Suprapubic skin (tissue), 4 donors: Measurements from ENCODE around the gene CHIT1. TPM values are rescaled to one million over a fixed set of nuclear protein-coding genes. Genes with fewer than 3 reads are reported as not detected.
"Not testable (repeated sequence)": the region's sequence is repeated elsewhere in the genome, so short reads cannot be mapped to it uniquely, and the experiment has no call there.

ENCODE experiments used
- DNase-seq, 2 donors: peaks; one replicate each; pipeline ENCODE4 v3.0.0-alpha.2; 2019; ENCODE audit warnings: low spot score in 2 of 2
- H3K27ac ChIP-seq: fragments of 200-600 bp; sonication (generic); one replicate; pipeline ENCODE4 v1.5.1; 2019
- H3K27me3 ChIP-seq: fragments of 200-600 bp; sonication (generic); one replicate; pipeline ENCODE4 v1.5.1; 2019
- H3K36me3 ChIP-seq: fragments of 200-600 bp; sonication (generic); one replicate; pipeline ENCODE4 v1.5.1; 2019
- H3K4me1 ChIP-seq: fragments of 200-600 bp; sonication (generic); one replicate; pipeline ENCODE4 v1.5.1; 2019
- H3K4me3 ChIP-seq: fragments of 200-600 bp; sonication (generic); one replicate; pipeline ENCODE4 v1.5.1; 2019; ENCODE audit warnings: mild to moderate bottlenecking
- H3K9me3 ChIP-seq: fragments of 200-600 bp; sonication (generic); one replicate; pipeline ENCODE4 v1.5.1; 2019
- EP300 ChIP-seq: sonication (generic); formaldehyde crosslinking; IDR thresholded peaks from one replicate; pipeline ENCODE4 v1.6.1; 2017; ENCODE audit warnings: antibody characterized with exemption
- POLR2A ChIP-seq, 2 donors: fragments of 450-650 bp; IDR thresholded peaks; one replicate each; pipeline ENCODE4 v1.6.1; 2017; ENCODE audit warnings: antibody characterized with exemption in 2 of 2, mild to moderate bottlenecking in 2 of 2, moderate library complexity in 2 of 2
- POLR2AphosphoS5 ChIP-seq, 3 donors: sonication (generic); formaldehyde crosslinking; IDR thresholded peaks; one replicate each; pipeline ENCODE4 v1.6.1; 2017; ENCODE audit warnings: antibody characterized with exemption in 3 of 3
- WGBS: methylation state at CpG from one replicate; pipeline ENCODE4 v1.1.5; 2018; 5-methylcytosine and 5-hydroxymethylcytosine counted together
- total RNA-seq, 4 donors: library from RNA; depleted of rRNA; stranded (reverse); fragments of >200 nt; gene quantifications; one replicate each; pipeline ENCODE4 v1.1.0, GENCODE V29; 2016
- TF ChIP-seq, protein P1 (sequence below), 2 donors: fragments of 200-600 bp in 1 of 2; fragments of 450-650 bp in 1 of 2; sonication (generic) in 1 of 2; IDR thresholded peaks; one replicate each; pipeline ENCODE4 v1.5.1; 2016 to 2019; ENCODE audit warnings: antibody characterized with exemption in 2 of 2, mild to moderate bottlenecking in 1 of 2, moderate library complexity in 1 of 2

The CHIT1 gene
- total RNA-seq, 4 donors from 2014 or later, result 0.23 to 0.68 (median 0.32) TPM; not detected in 1

DNA sequence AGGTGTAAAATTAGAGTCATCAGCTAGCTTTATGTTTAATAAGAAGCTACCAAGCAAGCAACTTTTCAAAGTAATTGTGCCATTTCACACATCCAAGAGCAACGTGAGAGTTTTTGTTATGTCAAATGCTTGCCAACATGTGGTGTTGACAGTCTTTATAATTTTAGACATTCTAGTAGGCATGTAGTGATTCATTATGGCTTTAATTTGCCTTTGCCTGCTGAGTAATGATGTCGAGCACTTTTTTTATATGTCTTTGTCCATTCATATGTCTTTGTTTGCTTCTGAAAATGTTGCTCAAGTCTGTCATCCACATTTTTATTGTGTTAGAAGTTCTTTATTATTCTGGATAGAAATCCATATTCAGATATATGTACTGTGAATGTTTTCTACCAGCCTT, 21.4 kb upstream of the CHIT1 start:
- no peak overlapping the region for H3K4me3 ChIP-seq
- H3K4me1 ChIP-seq, result no peaks in the 10 kb centered on the region
- H3K36me3 ChIP-seq, result no peaks in the 10 kb centered on the region
- no peak overlapping the region for H3K27ac ChIP-seq
- H3K9me3 ChIP-seq, result no peaks in the 10 kb centered on the region
- no peak for TF ChIP-seq EP300
- no peak for TF ChIP-seq POLR2A (IDR thresholded peaks at IDR 0.05)
- no peak for TF ChIP-seq POLR2AphosphoS5 (IDR thresholded peaks at IDR 0.05)
- TF ChIP-seq, protein P1, sequence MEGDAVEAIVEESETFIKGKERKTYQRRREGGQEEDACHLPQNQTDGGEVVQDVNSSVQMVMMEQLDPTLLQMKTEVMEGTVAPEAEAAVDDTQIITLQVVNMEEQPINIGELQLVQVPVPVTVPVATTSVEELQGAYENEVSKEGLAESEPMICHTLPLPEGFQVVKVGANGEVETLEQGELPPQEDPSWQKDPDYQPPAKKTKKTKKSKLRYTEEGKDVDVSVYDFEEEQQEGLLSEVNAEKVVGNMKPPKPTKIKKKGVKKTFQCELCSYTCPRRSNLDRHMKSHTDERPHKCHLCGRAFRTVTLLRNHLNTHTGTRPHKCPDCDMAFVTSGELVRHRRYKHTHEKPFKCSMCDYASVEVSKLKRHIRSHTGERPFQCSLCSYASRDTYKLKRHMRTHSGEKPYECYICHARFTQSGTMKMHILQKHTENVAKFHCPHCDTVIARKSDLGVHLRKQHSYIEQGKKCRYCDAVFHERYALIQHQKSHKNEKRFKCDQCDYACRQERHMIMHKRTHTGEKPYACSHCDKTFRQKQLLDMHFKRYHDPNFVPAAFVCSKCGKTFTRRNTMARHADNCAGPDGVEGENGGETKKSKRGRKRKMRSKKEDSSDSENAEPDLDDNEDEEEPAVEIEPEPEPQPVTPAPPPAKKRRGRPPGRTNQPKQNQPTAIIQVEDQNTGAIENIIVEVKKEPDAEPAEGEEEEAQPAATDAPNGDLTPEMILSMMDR (IDR thresholded peaks at IDR 0.05), result no peak
- 48% methylated on average over 2 of the region's 2 CpGs for WGBS
- H3K27me3 ChIP-seq, result peaks cover 14% of the 10 kb centered on the region
- DNase-seq, result no peak

DNA sequence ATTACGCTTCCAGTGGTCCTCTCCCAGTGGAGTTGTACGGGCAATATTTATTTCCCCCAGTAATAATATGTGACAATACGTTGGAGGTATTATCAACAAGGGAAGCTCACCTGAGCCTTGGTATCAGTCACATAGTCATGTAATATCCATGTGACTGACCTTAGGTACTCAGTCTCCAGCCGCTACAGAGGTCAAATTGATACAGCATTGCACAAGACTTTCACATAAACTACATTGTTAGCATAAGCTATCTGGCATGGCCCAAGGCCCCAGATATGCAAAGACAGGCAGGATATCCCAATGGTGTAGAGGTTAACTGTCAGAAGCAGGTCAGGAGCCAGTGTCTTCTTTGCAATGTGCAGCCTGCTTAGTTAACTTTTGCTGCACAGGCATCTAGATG, 15.3 kb upstream of the CHIT1 start:
- H3K27me3 ChIP-seq, result no peaks in the 10 kb centered on the region
- no peaks in the 10 kb centered on the region for H3K4me1 ChIP-seq
- H3K4me3 ChIP-seq, result no peak overlapping the region
- DNase-seq, result no peak
- no peak for TF ChIP-seq POLR2AphosphoS5 (IDR thresholded peaks at IDR 0.05)
- TF ChIP-seq, protein P1 (IDR thresholded peaks at IDR 0.05), result no peak
- TF ChIP-seq EP300, result no peak
- no peak for TF ChIP-seq POLR2A (IDR thresholded peaks at IDR 0.05)
- H3K27ac ChIP-seq, result no peak overlapping the region
- H3K9me3 ChIP-seq, result no peaks in the 10 kb centered on the region
- 48% methylated on average over 4 of the region's 4 CpGs for WGBS
- no peaks in the 10 kb centered on the region for H3K36me3 ChIP-seq

DNA sequence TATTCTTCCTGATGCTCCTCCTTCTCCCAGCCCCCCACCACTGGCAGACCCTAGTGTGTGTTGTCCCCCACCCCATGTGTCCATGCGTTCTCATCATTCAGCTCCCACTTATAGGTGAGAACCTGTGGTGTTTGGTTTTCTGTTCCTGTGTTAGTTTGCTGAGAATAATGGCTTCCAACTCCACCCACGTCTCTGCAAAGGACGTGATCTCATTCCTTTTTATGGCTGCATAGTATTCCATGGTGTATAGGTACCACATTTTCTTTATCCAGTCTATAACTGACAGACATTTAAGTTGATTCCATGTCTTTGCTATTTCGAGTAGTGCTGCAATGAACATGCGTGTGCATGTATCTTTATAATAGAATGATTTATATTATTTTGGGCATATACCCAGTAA, 12.2 kb upstream of the CHIT1 start:
- DNase-seq, H3K27me3 ChIP-seq, H3K9me3 ChIP-seq, H3K27ac ChIP-seq, H3K4me3 ChIP-seq, H3K4me1 ChIP-seq, H3K36me3 ChIP-seq: not testable (repeated sequence)
- WGBS, result 76% methylated on average over 5 of the region's 5 CpGs

DNA sequence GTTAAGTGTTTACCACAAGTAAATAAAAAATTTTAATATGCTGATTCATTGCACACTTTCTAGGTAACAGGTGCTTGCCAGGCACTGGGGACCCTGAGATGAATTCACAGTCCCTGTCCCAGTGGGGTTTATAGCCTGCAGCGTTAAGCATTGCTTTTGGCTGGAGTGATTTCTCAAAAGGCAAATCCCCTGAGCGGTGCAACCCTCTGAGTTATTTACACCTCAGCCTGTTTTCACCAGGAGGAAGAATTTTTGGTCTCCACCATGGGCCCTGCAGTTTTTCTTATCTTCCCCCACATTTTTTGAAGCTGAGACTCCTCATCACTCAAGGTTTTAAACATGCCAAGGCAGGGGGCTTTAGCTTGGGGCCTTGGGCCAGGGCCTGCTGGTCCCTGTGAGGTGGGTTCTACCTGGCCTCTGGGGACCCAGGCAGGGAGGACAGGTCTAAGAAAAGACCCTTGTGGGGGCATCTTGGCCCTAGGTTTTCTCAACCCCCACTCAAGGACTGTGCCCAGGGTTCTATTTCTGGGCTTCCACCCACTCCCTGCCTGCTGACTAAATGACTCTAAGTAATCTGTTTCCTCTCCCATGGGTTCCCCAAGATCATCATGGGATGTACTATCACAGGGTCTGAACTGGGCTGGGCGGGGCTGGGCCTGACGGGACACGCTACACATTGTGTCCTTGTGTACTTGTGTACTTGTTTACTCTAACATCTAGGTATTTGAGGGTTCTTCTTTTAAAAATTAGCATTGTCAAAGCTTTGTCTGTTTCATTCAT, 10.2 kb upstream of the CHIT1 start:
- Histone ChIP-seq H3K36me3 (no peaks in the 10 kb centered on the region), H3K4me3 (no peak overlapping the region), H3K27ac (no peak overlapping the region), H3K9me3 (peaks cover 7% of the 10 kb centered on the region), H3K4me1 (no peaks in the 10 kb centered on the region), H3K27me3 (no peaks in the 10 kb centered on the region)
- 79% methylated on average over 5 of the region's 5 CpGs for WGBS
- no peak for DNase-seq
- TF ChIP-seq POLR2AphosphoS5 (IDR thresholded peaks at IDR 0.05) (no peak), POLR2A (IDR thresholded peaks at IDR 0.05) (no peak), EP300 (no peak)
- TF ChIP-seq, protein P1 (IDR thresholded peaks at IDR 0.05), result no peak

DNA sequence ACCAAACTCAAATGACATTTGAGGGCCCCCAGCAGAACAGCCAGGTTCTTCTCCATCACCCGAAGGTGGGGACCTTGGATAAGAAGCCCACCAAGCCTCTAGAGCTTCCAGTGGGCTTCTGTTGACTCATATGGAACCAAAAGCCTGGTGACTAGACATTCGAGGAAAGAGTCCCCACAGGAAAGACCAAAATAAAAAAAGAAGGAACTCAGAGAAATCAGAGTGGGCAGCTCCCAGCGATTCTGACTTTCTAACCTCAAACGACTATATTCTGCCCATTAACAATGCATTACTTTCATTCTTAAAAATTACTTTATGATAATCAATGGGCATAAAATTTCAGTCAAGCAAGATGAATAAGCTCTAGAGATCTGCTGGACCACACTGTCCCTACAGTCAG, 9.6 kb upstream of the CHIT1 start:
- H3K9me3 ChIP-seq, result peaks cover 11% of the 10 kb centered on the region
- H3K4me3 ChIP-seq, result no peak overlapping the region
- H3K27me3 ChIP-seq, result no peaks in the 10 kb centered on the region
- no peaks in the 10 kb centered on the region for H3K4me1 ChIP-seq
- 71% methylated on average over 4 of the region's 4 CpGs for WGBS
- no peaks in the 10 kb centered on the region for H3K36me3 ChIP-seq
- no peak overlapping the region for H3K27ac ChIP-seq
- DNase-seq, result no peak
- TF ChIP-seq POLR2AphosphoS5 (IDR thresholded peaks at IDR 0.05) (no peak), EP300 (no peak), POLR2A (IDR thresholded peaks at IDR 0.05) (no peak)
- TF ChIP-seq, protein P1 (IDR thresholded peaks at IDR 0.05), result no peak

DNA sequence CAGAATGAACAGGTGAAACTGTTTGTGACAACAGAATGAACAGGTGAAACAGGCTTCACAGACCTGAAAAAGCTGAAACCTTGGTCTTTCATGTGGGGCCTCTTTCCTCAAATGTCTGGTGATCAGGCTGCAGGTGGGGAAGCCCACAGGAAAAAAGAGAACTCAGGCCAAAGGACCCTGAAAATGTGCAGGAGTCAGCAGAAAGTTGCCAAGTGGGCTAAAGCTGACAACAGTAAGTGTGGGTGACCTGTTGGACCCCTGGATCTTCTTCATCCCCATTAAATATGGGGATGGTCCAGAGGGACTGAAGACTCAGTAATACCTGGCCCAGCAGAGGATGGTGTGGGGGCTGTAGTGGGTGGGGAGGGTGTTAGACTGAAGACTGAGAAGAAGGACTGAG, 9.1 kb upstream of the CHIT1 start:
- DNase-seq, result no peak

DNA sequence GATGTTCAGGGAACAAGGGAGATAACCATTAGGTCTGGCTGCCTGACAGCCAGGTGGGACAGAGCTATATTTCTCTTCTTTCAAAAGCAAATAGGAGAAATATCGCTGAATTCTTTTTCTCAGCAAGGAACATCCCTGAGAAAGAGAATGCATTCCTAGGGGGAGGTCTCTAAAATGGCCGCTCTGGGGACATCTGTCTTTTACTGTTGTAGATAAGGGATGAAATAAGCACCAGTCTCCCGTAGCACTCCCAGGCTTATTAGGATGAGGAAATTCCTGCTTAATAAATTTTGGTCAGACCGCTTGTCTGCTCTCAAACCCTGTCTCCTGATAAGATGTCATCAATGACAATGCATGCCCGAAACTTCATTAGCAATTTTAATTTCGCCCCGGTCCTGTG, 5.4 kb upstream of the CHIT1 start:
- not testable (repeated sequence) for H3K4me3 ChIP-seq, H3K27ac ChIP-seq, H3K4me1 ChIP-seq, DNase-seq, H3K36me3 ChIP-seq
- H3K9me3 ChIP-seq, result peaks cover 11% of the 10 kb centered on the region
- H3K27me3 ChIP-seq, result peaks cover 11% of the 10 kb centered on the region
- 86% methylated on average over 7 of the region's 7 CpGs for WGBS

More for the DNA sequence above, 9.1 kb upstream of the CHIT1 start:
- no peaks in the 10 kb centered on the region for H3K36me3 ChIP-seq
- no peaks in the 10 kb centered on the region for H3K4me1 ChIP-seq
- TF ChIP-seq POLR2A (IDR thresholded peaks at IDR 0.05) (no peak), POLR2AphosphoS5 (IDR thresholded peaks at IDR 0.05) (no peak), EP300 (no peak)
- TF ChIP-seq, protein P1 (IDR thresholded peaks at IDR 0.05), result no peak
- H3K27me3 ChIP-seq, result peaks cover under 1% of the 10 kb centered on the region
- no peak overlapping the region for H3K27ac ChIP-seq
- peaks cover 11% of the 10 kb centered on the region for H3K9me3 ChIP-seq
- no peak overlapping the region for H3K4me3 ChIP-seq
